ENCODE results near the gene ARMC2. TPM values are rescaled to one million over a fixed set of nuclear protein-coding genes. Genes with fewer than 3 reads are reported as not detected.
A peak's percentile ranks its signal among the peaks of the same experiment; 100 is the strongest.

Gene ARMC2
- total RNA-seq, 2 experiments from 2014 or later: 12.2 to 13.6 TPM

DNA sequence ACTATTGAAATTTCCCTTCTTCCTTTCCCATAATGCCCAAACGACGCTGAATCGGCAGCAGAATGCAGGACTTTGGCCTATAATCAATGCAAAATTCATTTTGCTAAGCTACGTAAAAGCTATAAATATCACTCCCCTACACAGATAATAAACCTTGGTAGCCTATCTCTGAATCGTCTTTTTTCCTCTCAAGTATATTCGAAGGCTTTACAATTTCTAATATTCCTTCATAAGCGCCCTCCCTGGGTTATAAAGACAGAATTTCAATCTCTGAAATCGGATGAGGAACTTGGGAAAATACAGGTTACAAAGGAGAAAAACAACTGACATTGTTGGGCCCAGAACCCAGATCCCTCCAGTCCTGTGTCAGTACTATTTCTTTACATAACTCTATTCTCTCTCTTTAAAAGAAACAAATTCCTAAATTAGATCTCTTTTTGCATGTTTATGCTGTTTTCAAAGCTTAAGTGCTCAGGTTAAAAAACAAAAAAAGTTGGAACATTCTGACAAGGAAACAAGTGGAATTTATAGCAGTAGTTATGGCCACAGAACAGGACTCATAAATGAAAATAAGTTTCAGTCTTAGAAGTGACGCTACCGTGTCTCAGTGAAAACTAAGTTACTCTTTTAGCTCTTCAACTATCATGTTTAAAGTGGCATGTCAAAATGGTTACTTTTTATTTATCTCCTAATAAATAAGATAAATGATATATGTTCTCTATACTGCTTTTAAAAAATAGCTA is 161.9 kb downstream of the ARMC2 start:
- Mint-ChIP-seq H3K27ac (peak overlapping the region; percentile 72), H3K4me1 (peaks cover 40% of the 10 kb centered on the region), H3K27me3 (peaks cover 8% of the 10 kb centered on the region), H3K9me3 (no peaks in the 10 kb centered on the region), H3K4me3 (peak overlapping the region; percentile 88), H3K36me3 (ENCODE audit: low read depth) (peaks cover 9% of the 10 kb centered on the region)
- POLR2A ChIA-PET: interaction anchor here (0.7 to 3.7 kb wide), 14 partner anchors 19 to 481 kb away, joined by 3 to 16 read pairs (median 5); partner anchors contain the start of genes CEP57L1 and SESN1
- no peak for DNase-seq
- CTCF ChIA-PET: interaction anchor here (0.9 to 1.1 kb wide), 3 partner anchors 117 to 468 kb away, joined by 3 read pairs; no protein-coding TSS in a partner anchor

GRCh38 chr6:109010705-109011102 is 162.5 kb downstream of the ARMC2 start:
- Mint-ChIP-seq H3K27ac (no peak overlapping the region), H3K4me1 (peaks cover 40% of the 10 kb centered on the region), H3K27me3 (peaks cover 8% of the 10 kb centered on the region), H3K9me3 (no peaks in the 10 kb centered on the region), H3K4me3 (no peak overlapping the region), H3K36me3 (ENCODE audit: low read depth) (peaks cover 9% of the 10 kb centered on the region)
- DNase-seq: no peak
- ChIA-PET CTCF (interaction anchor here (1.1 kb wide), 1 partner anchor 144 kb away, joined by 3 read pairs; no protein-coding TSS in a partner anchor), POLR2A (interaction anchor here (0.7 to 3.7 kb wide), 5 partner anchors 25 to 90 kb away, joined by 3 to 16 read pairs (median 3); partner anchors contain the start of gene SESN1)

DNA sequence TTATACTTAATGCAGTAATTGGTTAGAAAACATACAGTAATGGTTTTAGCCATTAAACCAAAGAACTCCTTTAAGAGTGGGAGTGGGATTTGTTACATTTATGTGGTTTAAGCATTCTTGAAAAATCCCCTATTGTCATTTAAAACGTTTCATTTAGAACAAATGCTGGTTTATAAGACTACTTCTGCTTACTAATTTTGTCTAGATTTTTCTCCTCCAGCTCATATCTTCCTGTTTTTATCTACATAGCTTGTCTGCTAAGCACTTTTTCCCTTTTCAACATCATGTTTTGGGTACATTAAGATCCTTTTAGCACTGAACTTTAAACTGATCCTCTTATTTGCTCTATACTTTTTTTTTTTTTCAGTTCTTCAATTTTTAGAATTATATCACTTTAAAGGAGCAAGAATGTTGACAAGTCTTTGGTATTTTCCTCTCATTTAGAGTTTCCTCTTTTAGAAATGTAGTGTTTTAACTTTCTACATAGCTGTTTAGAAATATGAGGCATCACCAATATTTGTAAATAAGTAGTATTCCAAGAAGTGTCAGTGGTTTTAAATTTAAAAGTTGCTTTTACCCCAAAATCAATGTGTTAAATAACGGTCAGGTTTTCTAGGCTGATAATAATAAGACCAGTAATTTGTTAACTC is 165.6 kb downstream of the ARMC2 start:
- Mint-ChIP-seq H3K9me3 (no peaks in the 10 kb centered on the region), H3K27ac (no peak overlapping the region), H3K36me3 (ENCODE audit: low read depth) (no peaks in the 10 kb centered on the region), H3K4me1 (peaks cover 23% of the 10 kb centered on the region), H3K27me3 (peaks cover 3% of the 10 kb centered on the region), H3K4me3 (no peak overlapping the region)
- DNase-seq: no peak
- POLR2A ChIA-PET: no interaction called here
- CTCF ChIA-PET: interaction anchor here (1.0 to 1.2 kb wide), 4 partner anchors 21 to 99 kb away, joined by 3 read pairs; no protein-coding TSS in a partner anchor

DNA sequence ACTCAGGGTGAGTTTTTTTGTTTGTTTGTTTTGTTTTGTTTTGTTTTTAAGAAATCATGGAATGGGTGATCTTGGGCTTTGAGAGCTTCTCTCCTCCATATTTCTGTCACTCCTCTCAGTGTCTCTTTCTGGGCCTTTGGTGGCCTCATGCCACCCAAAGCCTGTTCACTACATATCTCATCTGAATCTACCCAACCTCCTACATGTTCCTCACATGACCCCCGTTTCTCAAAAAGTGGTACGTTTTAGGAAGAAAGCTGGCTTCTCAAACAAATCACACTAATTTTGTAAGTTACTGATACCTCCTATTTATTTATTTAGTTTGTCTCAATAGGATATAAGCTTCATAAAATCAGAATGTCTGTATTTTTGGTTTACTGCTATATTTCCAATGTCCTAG is 166.4 kb downstream of the ARMC2 start:
- POLR2A ChIA-PET: interaction anchor here (0.9 kb wide), 1 partner anchor 75 kb away, joined by 3 read pairs; no protein-coding TSS in a partner anchor

DNA sequence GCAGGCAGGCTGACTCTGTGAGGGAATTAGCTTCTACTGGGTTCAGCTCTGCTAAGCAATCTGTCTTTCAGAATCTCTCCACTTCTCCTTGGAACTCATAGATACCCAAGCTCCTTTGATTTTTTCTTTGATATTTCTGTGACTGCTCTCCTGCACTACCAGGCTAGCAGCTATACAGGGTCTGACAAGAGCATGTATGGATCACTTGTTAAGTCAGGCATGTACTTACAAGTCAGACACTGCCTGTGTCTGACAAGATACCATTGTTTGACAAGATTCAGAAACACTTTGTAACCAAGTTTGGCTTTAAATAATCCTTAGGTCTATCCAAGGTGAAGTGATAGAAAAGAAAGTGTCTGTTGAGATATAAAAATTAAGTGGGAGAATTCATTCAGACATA is 167.0 kb downstream of the ARMC2 start:
- CTCF ChIA-PET: interaction anchor here (0.7 to 1.2 kb wide), 2 partner anchors 58 to 101 kb away, joined by 3 read pairs; no protein-coding TSS in a partner anchor

More for the DNA sequence above, 166.4 kb downstream of the ARMC2 start:
- peaks cover 3% of the 10 kb centered on the region for H3K27me3 Mint-ChIP-seq
- H3K4me1 Mint-ChIP-seq: peaks cover 24% of the 10 kb centered on the region
- CTCF ChIA-PET: interaction anchor here (0.7 to 1.2 kb wide), 3 partner anchors 21 to 100 kb away, joined by 3 read pairs; no protein-coding TSS in a partner anchor
- H3K9me3 Mint-ChIP-seq: no peaks in the 10 kb centered on the region
- H3K36me3 Mint-ChIP-seq (ENCODE audit: low read depth): no peaks in the 10 kb centered on the region
- no peak for DNase-seq
- no peak overlapping the region for H3K27ac Mint-ChIP-seq
- H3K4me3 Mint-ChIP-seq: no peak overlapping the region

GRCh38 chr6:109019911-109020310 is 171.7 kb downstream of the ARMC2 start:
- ChIA-PET POLR2A (no interaction called here), CTCF (no interaction called here)
- no peak overlapping the region for H3K27ac Mint-ChIP-seq
- peaks cover 5% of the 10 kb centered on the region for H3K4me1 Mint-ChIP-seq
- H3K4me3 Mint-ChIP-seq: no peak overlapping the region
- no peak for DNase-seq
- no peaks in the 10 kb centered on the region for H3K9me3 Mint-ChIP-seq
- H3K27me3 Mint-ChIP-seq: no peaks in the 10 kb centered on the region
- H3K36me3 Mint-ChIP-seq (ENCODE audit: low read depth): peaks cover 3% of the 10 kb centered on the region

More for the DNA sequence above, 167.0 kb downstream of the ARMC2 start:
- POLR2A ChIA-PET: interaction anchor here (0.9 kb wide), 1 partner anchor 74 kb away, joined by 3 read pairs; no protein-coding TSS in a partner anchor
- H3K9me3 Mint-ChIP-seq: no peaks in the 10 kb centered on the region
- DNase-seq: no peak
- no peaks in the 10 kb centered on the region for H3K36me3 Mint-ChIP-seq (ENCODE audit: low read depth)
- peaks cover 21% of the 10 kb centered on the region for H3K4me1 Mint-ChIP-seq
- no peak overlapping the region for H3K27ac Mint-ChIP-seq
- H3K27me3 Mint-ChIP-seq: peaks cover 3% of the 10 kb centered on the region
- H3K4me3 Mint-ChIP-seq: no peak overlapping the region

- Mint-ChIP-seq H3K27ac (no peak overlapping the region), H3K4me3 (no peak overlapping the region), H3K27me3 (no peaks in the 10 kb centered on the region), H3K36me3 (ENCODE audit: low read depth) (peaks cover 3% of the 10 kb centered on the region), H3K9me3 (no peaks in the 10 kb centered on the region), H3K4me1 (peaks cover 9% of the 10 kb centered on the region)
- POLR2A ChIA-PET: no interaction called here
- CTCF ChIA-PET: interaction anchor here (0.7 kb wide), 1 partner anchor 222 kb away, joined by 3 read pairs; no protein-coding TSS in a partner anchor
- DNase-seq: no peak
Observed at GRCh38 chr6:109021870-109022269, 173.6 kb downstream of the ARMC2 start.

- Mint-ChIP-seq H3K27me3 (no peaks in the 10 kb centered on the region), H3K9me3 (no peaks in the 10 kb centered on the region), H3K4me1 (peaks cover 9% of the 10 kb centered on the region), H3K4me3 (no peak overlapping the region), H3K27ac (no peak overlapping the region), H3K36me3 (ENCODE audit: low read depth) (peaks cover 3% of the 10 kb centered on the region)
- POLR2A ChIA-PET: no interaction called here
- no peak for DNase-seq
- CTCF ChIA-PET: no interaction called here
Observed at GRCh38 chr6:109023356-109023925, 175.2 kb downstream of the ARMC2 start.

Other genes starting within 250 kb of the ARMC2 start
- 10 to 100 TPM; 22.9 to 23.0 TPM for gene SESN1, start 246.4 kb downstream of the ARMC2 start, total RNA-seq
- 10 to 100 TPM; 21.6 to 23.3 TPM for gene CEP57L1, start 247.1 kb downstream of the ARMC2 start, total RNA-seq

Data from activated CD4-positive, alpha-beta memory T cell treated with anti-CD3 and anti-CD28 coated beads, Interleukin-2, amount 10 ng/mL, durations not matched to agents 7 days and 5 days (primary cell).